ENCODE measurements around the gene NFKBIE. TPM values are rescaled to one million over a fixed set of nuclear protein-coding genes. Genes with fewer than 3 reads are reported as not detected.
A peak's percentile ranks its signal among the peaks of the same experiment; 100 is the strongest.

The NFKBIE gene
- total and polyA plus RNA-seq, 2 of the 13 experiments (the other 11 are each of a cell fraction or from before 2014, with no cell fraction given) = 6.7 to 14.5 TPM

DNA sequence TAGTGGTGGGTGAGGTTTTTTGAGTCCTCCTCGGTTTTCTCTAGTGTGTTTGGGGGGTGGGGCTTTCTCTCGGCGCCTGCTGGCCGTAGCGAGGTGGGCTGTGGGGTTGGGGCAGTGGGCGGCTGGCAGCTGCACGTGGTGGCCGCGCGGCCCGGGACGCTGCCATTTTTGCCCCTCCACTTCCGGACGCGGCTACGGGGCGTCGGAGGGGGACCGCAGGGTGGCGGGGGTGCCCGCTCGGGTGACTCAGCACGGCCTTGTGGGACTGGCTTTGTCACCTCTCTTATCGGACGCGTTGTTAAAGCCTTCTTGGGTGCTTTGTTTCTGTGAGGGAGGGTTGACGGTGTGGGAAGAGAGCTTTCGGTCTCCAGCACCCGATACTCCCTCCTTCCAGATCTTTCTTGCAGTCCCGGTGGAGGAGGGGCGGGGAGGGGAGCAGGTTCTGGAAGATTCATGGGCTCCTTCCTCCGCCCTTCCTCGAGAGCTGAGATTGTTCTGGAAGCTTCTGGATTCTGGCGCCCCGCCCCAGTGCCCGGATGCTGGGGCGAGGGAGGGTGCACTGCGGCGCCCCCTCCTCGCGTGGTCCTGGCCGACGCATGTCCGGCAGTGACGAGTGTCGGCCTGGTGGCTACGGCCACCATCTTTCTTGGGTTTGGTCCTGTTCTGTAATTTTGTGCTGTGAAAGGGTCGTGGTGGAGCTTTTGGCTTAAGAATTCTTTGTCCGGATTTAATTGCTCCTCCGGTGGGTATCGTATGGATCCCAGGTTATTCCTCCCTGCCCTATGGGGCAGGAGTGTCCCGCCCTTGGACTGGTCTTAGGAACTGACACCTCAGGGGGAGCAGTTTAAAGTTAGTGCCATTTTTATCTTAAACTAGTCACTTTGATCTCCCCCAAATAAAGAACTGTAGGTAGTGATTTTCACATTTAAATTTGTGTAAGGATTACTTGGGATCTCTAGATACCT, 17.7 kb downstream of the NFKBIE start (continued):
- TF ChIP-seq HNF1A (IDR thresholded peaks at IDR 0.05; ENCODE audit: low read depth) (no peak), HNF1A (CRISPR knock-in tag; IDR thresholded peaks at IDR 0.05; ENCODE audit: borderline replicate concordance) (peak; percentile 12; the same call in 1 of the 2 replicates), MAX (IDR thresholded peaks at IDR 0.05) (peak; percentile 97), ZSCAN21 (CRISPR knock-in tag; IDR thresholded peaks at IDR 0.05; ENCODE audit: borderline replicate concordance) (peak; percentile 64), AGO2 (optimal IDR thresholded peaks at IDR 0.05; ENCODE audit: low read depth, low read length) (peak; percentile 99), ZNF678 (CRISPR knock-in tag; IDR thresholded peaks at IDR 0.05) (0 out of 2 replicates have a peak, but pooled peaks have one; percentile 14), NFYC (CRISPR knock-in tag; IDR thresholded peaks at IDR 0.05) (0 out of 2 replicates have a peak, but pooled peaks have one; percentile 24), ZNF709 (CRISPR knock-in tag; IDR thresholded peaks at IDR 0.05) (peak; percentile 55), KLF6 (CRISPR knock-in tag; IDR thresholded peaks at IDR 0.05) (0 out of 2 replicates have a peak, but pooled peaks have one; percentile 67), HOXA3 (CRISPR knock-in tag; IDR thresholded peaks at IDR 0.05) (peak; percentile 56; the same call in 1 of the 2 replicates), RFXAP (CRISPR knock-in tag; IDR thresholded peaks at IDR 0.05; ENCODE audit: borderline replicate concordance) (no peak), ZNF317 (CRISPR knock-in tag; IDR thresholded peaks at IDR 0.05) (peak; percentile 32; the same call in 1 of the 2 replicates), KDM5B (CRISPR knock-in tag; IDR thresholded peaks at IDR 0.05; ENCODE audit: borderline replicate concordance) (peak; percentile 73; the same call in 1 of the 2 replicates), ZNF20 (CRISPR knock-in tag; IDR thresholded peaks at IDR 0.05) (no peak; the same call in 1 of the 2 replicates)
- TF ChIP-seq, protein P1, sequence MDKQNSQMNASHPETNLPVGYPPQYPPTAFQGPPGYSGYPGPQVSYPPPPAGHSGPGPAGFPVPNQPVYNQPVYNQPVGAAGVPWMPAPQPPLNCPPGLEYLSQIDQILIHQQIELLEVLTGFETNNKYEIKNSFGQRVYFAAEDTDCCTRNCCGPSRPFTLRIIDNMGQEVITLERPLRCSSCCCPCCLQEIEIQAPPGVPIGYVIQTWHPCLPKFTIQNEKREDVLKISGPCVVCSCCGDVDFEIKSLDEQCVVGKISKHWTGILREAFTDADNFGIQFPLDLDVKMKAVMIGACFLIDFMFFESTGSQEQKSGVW (CRISPR knock-in tag; IDR thresholded peaks at IDR 0.05; ENCODE audit: borderline replicate concordance) = 0 out of 2 replicates have a peak, but pooled peaks have one; percentile 5
- TF ChIP-seq, protein P2, sequence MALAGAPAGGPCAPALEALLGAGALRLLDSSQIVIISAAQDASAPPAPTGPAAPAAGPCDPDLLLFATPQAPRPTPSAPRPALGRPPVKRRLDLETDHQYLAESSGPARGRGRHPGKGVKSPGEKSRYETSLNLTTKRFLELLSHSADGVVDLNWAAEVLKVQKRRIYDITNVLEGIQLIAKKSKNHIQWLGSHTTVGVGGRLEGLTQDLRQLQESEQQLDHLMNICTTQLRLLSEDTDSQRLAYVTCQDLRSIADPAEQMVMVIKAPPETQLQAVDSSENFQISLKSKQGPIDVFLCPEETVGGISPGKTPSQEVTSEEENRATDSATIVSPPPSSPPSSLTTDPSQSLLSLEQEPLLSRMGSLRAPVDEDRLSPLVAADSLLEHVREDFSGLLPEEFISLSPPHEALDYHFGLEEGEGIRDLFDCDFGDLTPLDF (CRISPR knock-in tag; IDR thresholded peaks at IDR 0.05) = 0 out of 2 replicates have a peak, but pooled peaks have one; percentile 26
- TF ChIP-seq, protein P3, sequence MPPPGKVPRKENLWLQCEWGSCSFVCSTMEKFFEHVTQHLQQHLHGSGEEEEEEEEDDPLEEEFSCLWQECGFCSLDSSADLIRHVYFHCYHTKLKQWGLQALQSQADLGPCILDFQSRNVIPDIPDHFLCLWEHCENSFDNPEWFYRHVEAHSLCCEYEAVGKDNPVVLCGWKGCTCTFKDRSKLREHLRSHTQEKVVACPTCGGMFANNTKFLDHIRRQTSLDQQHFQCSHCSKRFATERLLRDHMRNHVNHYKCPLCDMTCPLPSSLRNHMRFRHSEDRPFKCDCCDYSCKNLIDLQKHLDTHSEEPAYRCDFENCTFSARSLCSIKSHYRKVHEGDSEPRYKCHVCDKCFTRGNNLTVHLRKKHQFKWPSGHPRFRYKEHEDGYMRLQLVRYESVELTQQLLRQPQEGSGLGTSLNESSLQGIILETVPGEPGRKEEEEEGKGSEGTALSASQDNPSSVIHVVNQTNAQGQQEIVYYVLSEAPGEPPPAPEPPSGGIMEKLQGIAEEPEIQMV (CRISPR knock-in tag; IDR thresholded peaks at IDR 0.05; ENCODE audit: low read depth) = peak; percentile 15; the same call in 1 of the 2 replicates

Measured in HepG2 (cell line).